DMS79 treated with DMSO at 0.1 percent for 48 hours (cell line): Measurements from ENCODE around the gene ATP1B1.
"Not testable (repeated sequence)": the region's sequence is repeated elsewhere in the genome, so short reads cannot be mapped to it uniquely, and the experiment has no call there.

ENCODE experiments used
- DNase-seq: peaks from one replicate; lab custom pipeline; 2025; lab: John Stamatoyannopoulos, UW

Gene ATP1B1

DNA sequence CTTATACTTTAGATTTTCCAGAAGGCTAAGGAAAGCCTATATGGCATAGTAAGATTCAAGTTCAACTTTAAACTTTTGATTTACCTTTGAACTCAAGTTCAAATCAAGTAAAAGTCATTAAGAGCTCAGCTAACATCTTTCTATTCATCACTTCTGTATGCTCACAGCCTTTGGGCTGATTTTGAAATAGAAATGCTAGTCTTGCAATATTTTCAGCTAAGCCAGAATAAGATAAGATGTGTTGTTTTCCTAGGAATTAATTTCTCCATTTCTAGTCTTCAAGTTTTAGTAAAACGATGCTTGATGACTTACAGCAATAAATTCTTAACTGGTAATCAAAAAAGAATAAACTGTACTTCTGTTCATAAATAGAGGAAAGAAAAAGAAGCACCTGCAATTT is 35.6 kb downstream of the ATP1B1 start:
- DNase-seq: no peak

DNA sequence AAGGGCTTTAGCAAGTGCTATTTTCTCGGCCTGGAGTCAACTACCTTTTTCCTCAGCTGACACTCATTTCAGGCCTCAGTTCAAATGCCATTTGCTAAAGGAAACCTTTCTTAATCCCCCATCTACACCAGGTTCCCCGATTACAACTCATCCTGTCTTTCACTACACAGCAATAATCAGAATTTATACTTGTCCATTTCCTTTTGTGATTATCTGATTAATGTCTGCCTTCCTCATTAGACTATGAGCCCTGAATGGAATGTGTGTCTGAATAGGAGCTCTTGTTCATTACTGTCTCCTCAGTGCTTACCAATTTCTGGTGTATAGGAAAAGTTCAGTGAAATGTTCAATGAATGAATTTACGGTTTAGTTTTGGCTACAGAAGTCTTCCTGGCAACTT is 36.9 kb downstream of the ATP1B1 start:
- no peak for DNase-seq

DNA sequence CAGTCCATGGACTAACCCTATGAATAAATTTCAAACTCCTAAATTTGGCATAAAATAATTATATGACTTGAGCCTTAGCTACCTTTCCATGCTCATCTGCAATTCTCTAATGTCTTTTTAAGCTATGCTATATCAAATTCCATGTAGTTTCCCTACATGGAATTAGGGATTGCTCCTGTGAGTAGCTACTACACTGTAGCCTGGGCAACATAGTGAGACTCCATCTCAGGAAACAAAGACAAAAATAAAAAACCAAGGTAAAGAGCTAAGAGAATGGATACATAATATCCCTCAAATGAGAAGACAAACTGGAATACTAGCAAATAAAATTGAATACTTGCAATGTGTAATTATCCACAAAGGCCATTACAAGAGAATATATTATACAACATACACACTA is 37.5 kb downstream of the ATP1B1 start:
- DNase-seq: no peak

DNA sequence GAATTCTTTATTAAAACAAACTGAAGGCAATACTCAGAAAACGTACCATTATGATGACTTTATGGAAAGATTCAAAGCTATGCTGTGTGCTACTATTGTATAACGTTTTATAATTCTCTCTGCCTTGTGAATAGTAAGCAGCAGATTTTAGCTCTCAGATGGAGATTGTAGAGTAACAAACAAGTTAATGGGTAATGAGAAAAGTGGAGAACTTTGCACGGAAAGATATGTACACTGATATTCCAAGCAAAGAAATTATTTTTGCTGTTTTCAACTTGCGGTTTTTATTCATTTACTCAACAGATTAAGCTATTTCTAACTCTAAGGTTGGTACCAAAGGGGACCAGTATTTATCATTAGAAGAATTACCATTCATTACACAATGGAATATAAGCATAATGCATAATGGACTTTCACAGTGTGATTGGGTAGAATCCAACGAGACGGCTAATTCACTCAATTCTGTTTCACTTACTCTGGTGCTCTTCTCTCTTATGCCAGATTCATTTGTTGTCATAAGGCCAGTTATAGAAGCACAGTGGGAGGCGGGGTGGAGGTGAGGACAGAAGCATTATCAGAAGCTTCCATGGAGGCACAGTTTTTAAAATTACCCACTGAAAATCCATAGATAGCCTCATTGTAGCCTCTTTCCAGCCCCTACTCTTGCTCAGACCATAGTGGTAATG is 38.6 kb downstream of the ATP1B1 start:
- no peak for DNase-seq

DNA sequence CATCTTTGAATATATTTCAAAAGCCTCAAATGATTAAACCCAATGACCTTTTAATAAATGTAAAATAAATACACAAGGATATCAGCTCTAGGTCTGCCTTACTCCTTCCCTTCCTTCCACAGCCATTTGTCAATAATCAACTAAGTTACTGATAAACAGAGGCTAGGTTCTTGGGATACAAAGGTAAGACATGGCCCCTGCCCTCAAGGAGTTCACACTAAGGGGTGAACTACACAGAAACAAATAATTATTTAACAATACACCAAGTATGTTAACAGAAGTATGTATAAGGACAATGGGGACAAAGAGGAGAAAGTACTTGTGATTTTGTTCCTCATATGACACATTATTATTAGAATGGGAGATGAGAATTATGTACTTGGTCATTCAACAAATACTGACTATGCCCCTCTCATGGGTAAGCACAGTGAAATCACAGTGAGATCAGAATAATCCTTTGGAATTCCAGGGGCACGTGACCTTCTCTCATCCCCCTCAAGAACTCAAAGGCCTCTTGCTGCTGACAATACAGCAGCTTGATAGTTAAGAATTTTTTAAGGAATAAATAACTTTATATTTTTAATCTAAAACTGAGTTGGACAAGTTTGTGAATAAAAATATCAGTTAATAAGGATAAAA is 40.2 kb downstream of the ATP1B1 start:
- DNase-seq: no peak

DNA sequence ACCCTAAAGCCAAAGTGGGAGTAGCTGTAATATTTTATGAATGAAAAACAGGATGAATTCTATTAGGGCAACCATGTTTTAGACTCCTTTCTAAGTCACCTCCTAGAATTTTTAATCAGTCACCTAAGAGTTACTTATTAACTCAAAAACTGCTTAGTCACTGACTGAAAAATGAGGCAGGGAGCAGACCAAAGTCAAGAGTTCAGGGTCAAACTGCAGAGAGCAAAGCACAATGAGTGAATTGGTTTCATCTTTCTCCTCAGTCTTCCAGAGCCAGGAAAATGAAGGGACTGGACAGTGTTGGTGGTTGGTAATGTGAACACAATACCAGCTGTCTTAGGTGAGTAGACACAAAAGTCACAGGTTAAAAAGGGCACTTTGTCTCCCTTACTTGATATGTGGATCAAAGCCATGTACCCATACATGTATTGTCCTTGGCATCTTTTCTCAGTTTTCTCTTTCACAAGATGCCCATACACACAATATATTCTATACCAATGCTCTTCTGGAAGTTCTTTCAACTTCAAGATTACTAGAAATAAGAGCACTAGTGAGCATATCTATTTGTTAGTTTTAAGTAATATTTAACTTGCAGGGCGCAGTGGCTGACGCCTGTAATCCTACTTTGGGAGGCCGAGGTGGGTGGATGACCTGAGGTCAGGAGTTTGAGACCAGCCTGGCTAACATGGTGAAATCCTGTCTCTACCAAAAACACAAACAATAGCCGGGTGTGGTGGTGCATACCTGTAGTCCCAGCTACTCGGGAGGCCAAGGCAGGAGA is 42.2 kb downstream of the ATP1B1 start:
- DNase-seq: no peak

DNA sequence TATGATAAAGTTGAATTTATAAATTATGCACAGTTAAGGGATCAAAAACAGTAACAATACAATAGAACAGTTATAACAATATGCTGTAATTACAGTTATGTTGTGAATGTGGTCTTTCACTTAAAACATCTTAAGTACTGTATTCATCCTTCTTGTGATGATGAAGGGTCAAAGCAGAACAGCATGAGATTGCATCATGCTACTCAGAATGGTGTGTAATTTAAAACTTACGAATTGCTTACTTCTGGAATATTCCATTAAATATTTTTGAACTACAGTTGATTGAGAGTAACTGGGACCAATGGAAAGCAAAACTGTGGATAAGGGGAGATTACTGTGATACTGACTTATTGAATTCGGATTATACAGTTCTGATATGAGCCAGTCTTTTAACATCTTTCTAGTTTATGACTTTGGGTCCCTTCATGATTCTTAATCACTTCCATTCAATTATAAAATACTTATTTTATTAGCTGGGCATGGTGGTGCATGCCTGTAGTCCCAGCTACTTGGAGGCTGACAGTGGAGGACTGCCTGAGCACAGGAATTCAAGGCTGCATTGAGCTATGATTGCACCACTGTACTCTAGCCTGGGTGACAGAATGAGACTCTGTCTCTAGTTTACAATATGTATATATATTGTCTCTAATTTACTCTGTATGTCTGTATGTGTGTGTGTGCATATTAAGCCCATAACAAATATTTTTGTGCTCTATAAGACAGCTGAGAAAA is 43.2 kb downstream of the ATP1B1 start:
- DNase-seq: no peak

DNA sequence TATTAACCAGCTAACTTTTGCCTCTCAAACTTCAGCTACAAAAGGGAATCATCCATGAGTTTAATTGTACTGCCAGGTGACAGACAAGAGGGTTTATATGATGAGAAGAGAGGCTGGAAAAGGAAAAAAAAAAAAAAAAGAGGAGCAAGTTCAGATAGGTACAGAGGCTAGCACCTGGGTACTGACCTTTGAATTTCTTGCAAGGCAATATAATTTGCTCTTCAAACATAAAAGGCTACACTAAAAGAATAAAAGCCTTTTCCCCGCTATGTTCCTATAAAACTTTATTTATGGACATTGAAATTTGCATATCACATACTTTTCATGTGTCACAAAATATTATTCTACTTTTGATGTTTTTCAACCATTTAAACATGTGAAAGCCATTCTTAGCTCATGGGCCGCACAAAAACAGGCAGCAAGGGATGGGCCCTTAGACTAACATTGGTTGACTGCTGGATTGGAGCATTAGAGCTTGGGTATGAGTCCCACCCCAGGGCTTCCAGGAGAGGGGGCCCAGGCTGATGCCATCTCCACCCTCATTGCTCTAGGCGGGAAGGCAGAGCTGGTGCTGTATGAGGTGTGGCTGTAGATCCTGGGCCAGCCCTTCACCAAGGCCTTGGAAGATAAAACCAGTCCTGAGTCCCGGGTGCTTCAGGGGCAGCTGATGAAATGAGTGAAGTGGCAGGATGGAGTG is 44.3 kb downstream of the ATP1B1 start:
- DNase-seq: no peak

DNA sequence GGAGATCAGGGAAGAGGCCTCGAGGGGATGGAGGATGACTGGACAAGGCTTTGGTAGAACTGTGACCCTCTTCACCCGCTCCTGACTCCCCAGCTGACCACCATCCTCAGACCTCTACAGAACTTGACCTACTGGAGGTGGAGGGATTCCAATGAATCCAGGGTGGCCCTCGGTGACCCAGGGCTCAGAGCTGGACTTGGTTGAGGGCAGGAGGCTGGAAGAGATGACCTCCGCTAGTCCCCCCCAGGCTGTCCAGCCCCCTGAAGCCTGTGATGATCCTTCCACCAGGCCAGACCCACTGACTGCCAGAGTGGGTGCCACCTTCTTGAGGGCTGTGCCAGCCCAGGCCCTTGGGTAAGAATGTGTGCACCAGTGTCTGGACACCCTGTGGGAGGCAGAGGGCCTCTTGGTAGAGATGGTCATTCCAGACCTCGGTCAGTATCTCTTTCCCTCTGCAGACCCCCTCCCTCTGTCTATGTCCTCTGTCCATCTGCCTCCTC is 44.9 kb downstream of the ATP1B1 start:
- DNase-seq: no peak

DNA sequence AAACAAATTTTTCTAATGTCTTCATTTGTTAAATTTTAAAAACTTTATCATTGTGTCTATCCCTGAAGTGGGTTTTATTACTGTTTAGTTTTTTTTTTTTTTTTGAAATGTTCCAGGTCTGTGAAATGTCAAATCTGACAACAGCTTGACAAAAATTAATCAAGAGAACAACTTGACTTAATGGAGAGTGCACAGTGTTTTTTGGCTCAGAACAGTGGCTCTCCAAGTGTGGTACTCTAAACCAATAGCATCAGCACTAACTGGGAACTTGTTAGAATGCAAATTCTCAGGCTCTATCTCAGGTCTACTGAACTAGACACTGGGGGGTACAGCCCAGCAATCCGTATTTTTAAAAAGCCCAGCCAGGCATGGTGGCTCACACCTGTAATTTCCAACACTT is 49.2 kb downstream of the ATP1B1 start:
- no peak for DNase-seq

DNA sequence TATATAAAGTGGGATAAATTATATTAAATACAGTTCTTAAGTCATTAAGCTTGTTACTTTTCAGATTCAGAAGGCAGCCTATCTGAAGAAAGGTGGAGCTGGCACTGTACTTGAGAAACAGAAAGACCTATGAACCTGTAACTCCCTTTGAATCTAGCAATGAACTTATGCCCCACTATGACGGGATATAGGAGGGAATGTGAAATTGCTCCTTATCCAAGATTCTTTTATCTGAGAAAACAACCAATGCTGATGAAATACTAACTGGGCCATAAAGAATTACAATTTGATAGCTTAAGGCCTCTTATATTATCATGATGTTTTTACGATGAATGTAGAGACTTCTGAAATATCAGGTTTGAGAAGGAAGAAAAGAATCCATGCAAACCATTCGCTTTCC is 50.1 kb downstream of the ATP1B1 start:
- DNase-seq: no peak

DNA sequence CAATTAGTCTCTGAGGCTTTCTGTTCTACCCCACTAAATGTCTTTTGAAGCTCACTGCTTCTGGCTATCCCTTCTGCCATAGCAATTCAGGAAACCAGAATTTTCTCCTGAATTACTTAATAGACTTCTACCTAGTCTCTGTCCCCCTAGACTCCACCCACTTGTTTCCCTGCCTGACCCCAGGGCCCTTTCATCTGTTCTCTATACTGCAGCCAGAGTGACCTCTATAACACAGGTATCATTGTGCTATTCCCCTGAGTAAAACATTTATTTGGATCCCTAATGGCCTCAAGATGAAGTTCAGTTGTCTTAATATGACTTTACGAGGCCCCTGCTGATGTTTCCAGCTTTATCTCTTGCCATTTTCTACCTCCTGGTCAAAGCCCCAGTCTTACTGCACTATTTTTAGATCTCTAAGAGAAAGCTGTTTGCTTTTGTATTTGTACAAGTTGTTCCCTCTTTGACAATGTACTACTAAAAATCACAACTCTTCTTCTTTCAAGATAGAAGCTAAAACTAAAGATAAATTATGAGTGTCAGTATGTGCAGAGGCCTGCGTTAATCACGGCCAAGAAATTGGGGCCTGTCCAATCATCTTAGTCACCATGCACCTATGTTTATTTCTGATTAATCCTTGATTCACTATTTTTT is 54.5 kb downstream of the ATP1B1 start:
- DNase-seq: no peak

DNA sequence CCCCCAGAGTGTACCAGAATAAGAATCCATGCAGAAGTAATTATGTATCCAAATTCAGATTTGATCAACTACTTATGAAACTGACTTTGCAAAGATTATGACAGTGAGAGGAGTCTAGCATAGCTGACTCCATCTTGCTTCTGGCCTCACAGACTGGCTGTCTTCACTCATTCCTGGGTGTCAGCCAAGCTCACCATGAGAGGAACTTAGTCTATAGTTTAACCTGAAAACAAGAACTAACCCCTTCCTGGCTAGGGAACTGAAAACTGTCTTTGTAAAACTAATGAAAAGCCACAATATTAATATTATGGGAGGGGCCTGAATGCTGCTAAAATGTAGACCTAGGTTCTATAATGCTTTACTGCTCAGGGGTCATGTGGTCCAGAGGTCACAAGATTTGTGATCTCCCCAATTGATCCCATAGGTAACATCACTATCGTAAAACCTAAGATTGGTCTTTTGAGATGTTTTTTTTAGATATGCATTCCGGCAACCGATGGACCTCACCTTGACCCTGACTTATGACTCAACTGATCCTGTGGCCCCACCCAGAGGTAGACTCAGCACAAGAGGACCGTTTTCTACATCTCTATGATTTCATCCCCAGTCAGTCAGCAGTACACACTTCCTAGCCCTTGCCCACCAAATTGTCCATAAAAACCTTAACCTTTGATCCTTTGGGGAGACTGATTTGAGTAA is 55.2 kb downstream of the ATP1B1 start:
- no peak for DNase-seq

DNA sequence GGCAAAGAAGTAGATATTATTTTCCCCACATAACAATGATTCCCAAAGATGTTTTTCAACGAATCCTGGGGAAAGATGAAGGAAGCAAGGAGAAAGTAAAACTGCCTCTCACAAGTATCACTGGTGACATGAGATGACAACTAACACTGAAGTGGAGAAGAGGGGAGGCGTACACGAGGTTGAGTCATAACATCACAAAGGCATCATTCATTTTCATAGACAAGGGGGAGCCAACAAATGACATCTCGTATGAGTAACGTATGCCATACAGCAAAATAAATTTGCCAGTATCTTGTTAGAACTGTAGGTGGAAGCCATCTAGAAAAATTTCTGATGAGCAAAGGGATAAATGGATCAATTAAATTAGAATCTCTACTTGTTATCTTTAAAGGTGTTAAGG is 56.6 kb downstream of the ATP1B1 start:
- DNase-seq: no peak

DNA sequence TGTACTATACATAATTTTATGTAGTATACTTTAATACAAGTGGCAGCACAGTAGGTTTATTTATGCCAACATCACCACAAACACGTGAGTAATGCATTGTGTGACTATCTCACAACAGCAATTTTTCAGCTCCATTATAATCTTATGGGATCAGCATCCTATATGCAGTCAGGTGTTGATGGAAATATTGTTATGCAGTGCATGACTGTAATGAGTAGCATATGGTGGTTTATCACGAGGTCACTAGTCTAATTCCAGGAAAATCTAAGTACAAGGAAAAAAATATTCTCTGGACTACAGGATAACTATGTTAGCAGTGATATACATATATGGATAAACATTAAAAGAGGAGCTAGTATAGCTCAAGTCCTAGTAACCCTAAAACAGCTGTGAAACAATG is 69.0 kb downstream of the ATP1B1 start:
- no peak for DNase-seq

DNA sequence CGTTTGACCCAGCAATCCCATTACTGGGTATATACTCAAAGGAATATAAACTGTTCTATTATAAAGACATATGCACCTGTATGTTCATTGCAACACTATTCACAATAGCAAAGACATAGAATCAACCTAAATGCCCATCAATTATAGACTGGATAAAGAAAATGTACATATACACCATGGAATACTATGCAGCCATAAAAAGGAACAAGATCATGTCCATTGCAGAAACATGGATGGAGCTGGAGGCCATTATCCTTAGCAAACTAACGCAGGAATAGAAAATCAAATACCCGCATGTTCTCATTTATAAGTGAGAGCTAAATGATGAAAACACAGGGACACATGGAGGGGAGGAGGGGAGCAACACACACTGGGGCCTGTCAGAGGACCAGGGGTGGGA is 72.9 kb downstream of the ATP1B1 start:
- not testable (repeated sequence) for DNase-seq

DNA sequence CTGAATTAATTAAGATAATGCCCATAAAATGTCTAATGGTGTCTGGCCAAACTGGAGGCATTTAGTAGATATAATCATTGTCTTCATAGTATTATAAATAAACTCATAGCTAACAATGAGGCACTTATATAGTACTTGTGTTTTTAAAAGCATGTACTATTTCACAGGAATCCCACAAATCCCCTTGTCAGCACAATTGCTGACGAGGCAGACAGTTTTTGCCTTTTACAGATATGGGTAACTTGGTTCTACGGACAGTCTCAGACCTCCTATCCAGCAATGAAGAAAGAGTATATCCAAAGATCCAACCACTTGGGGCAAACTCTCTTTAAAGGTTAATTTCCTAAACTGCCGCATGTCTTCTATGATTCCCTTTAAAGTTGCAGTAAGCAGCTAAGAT is 73.7 kb downstream of the ATP1B1 start:
- no peak for DNase-seq
